Measurements from ENCODE around the gene TENM4. TPM values are rescaled to one million over a fixed set of nuclear protein-coding genes. Genes with fewer than 3 reads are reported as not detected.
A peak's percentile ranks its signal among the peaks of the same experiment; 100 is the strongest.

Gene TENM4
- total RNA-seq, 1 experiment from 2014 or later = 9.9 TPM

GRCh38 chr11:79441461-79441875 is 638 bp upstream of the TENM4 start:
- intact Hi-C loops (cut with micrococcal nuclease) = loop anchor here (2.0 kb wide), 1 partner anchor 51 kb away; no protein-coding TSS in a partner anchor
- Mint-ChIP-seq H3K4me3 (ENCODE audit: unreplicated experiment) (peak overlapping the region; percentile 73), H3K36me3 (ENCODE audit: insufficient read depth, unreplicated experiment) (no peaks in the 10 kb centered on the region), H3K27me3 (ENCODE audit: insufficient read depth, unreplicated experiment) (no peaks in the 10 kb centered on the region), H3K9me3 (ENCODE audit: unreplicated experiment) (no peaks in the 10 kb centered on the region), H3K27ac (ENCODE audit: low read depth, unreplicated experiment) (no peak overlapping the region), H3K4me1 (ENCODE audit: insufficient read depth, unreplicated experiment) (peaks cover 26% of the 10 kb centered on the region)
- ChIA-PET CTCF (interaction anchor here (0.6 to 4.5 kb wide), 18 partner anchors 8 to 1912 kb away, joined by 3 to 49 read pairs (median 4); no protein-coding TSS in a partner anchor), POLR2A (interaction anchor here (0.6 to 1.9 kb wide), 4 partner anchors 10 to 904 kb away, joined by 3 to 9 read pairs (median 4); no protein-coding TSS in a partner anchor)
- no peak for DNase-seq (ENCODE audit: unreplicated experiment)
- TF ChIP-seq CTCF (IDR thresholded peaks at IDR 0.05; ENCODE audit: unreplicated experiment) = no peak
- no TSS peak for BruUV-seq (replicated peaks)

- ChIA-PET CTCF (interaction anchor here (0.5 to 4.5 kb wide), 31 partner anchors 10 to 1790 kb away, joined by 3 to 49 read pairs (median 5); no protein-coding TSS in a partner anchor), POLR2A (interaction anchor here (0.6 to 2.7 kb wide), 13 partner anchors 9 to 843 kb away, joined by 3 to 15 read pairs (median 3); no protein-coding TSS in a partner anchor)
- Mint-ChIP-seq H3K36me3 (ENCODE audit: insufficient read depth, unreplicated experiment) (no peaks in the 10 kb centered on the region), H3K9me3 (ENCODE audit: unreplicated experiment) (no peaks in the 10 kb centered on the region), H3K4me1 (ENCODE audit: insufficient read depth, unreplicated experiment) (peaks cover 28% of the 10 kb centered on the region), H3K27ac (ENCODE audit: low read depth, unreplicated experiment) (no peak overlapping the region), H3K27me3 (ENCODE audit: insufficient read depth, unreplicated experiment) (no peaks in the 10 kb centered on the region), H3K4me3 (ENCODE audit: unreplicated experiment) (peak overlapping the region; percentile 73)
- intact Hi-C loops (cut with micrococcal nuclease) = loop anchor here (1.0 to 10.0 kb wide), 3 partner anchors 40 to 345 kb away; no protein-coding TSS in a partner anchor
- no peak for TF ChIP-seq CTCF (IDR thresholded peaks at IDR 0.05; ENCODE audit: unreplicated experiment)
- no TSS peak for BruUV-seq (replicated peaks)
- no peak for DNase-seq (ENCODE audit: unreplicated experiment)
Measured at GRCh38 chr11:79439886-79440570, 802 bp downstream of the TENM4 start.

GRCh38 chr11:79439410-79439885 is 1.4 kb downstream of the TENM4 start:
- Mint-ChIP-seq H3K27me3 (ENCODE audit: insufficient read depth, unreplicated experiment) (no peaks in the 10 kb centered on the region), H3K9me3 (ENCODE audit: unreplicated experiment) (no peaks in the 10 kb centered on the region), H3K27ac (ENCODE audit: low read depth, unreplicated experiment) (no peak overlapping the region), H3K4me3 (ENCODE audit: unreplicated experiment) (peak overlapping the region; percentile 73), H3K36me3 (ENCODE audit: insufficient read depth, unreplicated experiment) (no peaks in the 10 kb centered on the region), H3K4me1 (ENCODE audit: insufficient read depth, unreplicated experiment) (peaks cover 28% of the 10 kb centered on the region)
- no peak for TF ChIP-seq CTCF (IDR thresholded peaks at IDR 0.05; ENCODE audit: unreplicated experiment)
- CTCF ChIA-PET = interaction anchor here (0.6 to 4.5 kb wide), 23 partner anchors 11 to 855 kb away, joined by 3 to 49 read pairs (median 5); no protein-coding TSS in a partner anchor
- intact Hi-C loops (cut with micrococcal nuclease) = loop anchor here (10.0 kb wide), 1 partner anchor 345 kb away; no protein-coding TSS in a partner anchor
- POLR2A ChIA-PET = interaction anchor here (0.6 to 2.7 kb wide), 17 partner anchors 19 to 843 kb away, joined by 3 to 15 read pairs (median 4); no protein-coding TSS in a partner anchor
- no TSS peak for BruUV-seq (replicated peaks)
- peak; percentile 31 for DNase-seq (ENCODE audit: unreplicated experiment)

Measured in MCF 10A (cell line).